Measurements from ENCODE around the gene EMILIN1. TPM values are rescaled to one million over a fixed set of nuclear protein-coding genes. Genes with fewer than 3 reads are reported as not detected.

Gene EMILIN1
- total and polyA plus RNA-seq, 10 of the 15 experiments (the other 5 are each of a cell fraction or from before 2014, with no cell fraction given): 0.01 to 2.3 (median 1.2) TPM; not detected in 2

GRCh38 chr2:27050996-27051901 is 27.2 kb upstream of the EMILIN1 start, which contains the start of gene AGBL5 (continued):
- peak; percentile 73 for TF ChIP-seq PKNOX1 (IDR thresholded peaks at IDR 0.05)
- no peak for TF ChIP-seq RAD21 (IDR thresholded peaks at IDR 0.05; ENCODE audit: insufficient read depth, low read depth, low read length)
- peak; percentile 70; the same call in 1 of the 2 replicates for TF ChIP-seq RUNX3 (IDR thresholded peaks at IDR 0.05; ENCODE audit: low read length)
- peak; percentile 84 for TF ChIP-seq SIN3A (IDR thresholded peaks at IDR 0.05; ENCODE audit: low read depth, low read length)
- TF ChIP-seq NR2C1 (IDR thresholded peaks at IDR 0.05): no peak
- no peak; a peak in 1 of 4 replicates for TF ChIP-seq EP300 (IDR thresholded peaks at IDR 0.05; ENCODE audit: borderline replicate concordance in 1 of 2, control insufficient read depth in 1 of 2, low read depth in 2 of 2, low read length in 2 of 2)
- TF ChIP-seq MEF2B (IDR thresholded peaks at IDR 0.05; ENCODE audit: partially characterized antibody, poor library complexity, severe bottlenecking): no peak
- no peak for TF ChIP-seq HDAC6 (IDR thresholded peaks at IDR 0.05; ENCODE audit: unreplicated experiment)
- TF ChIP-seq ATF3 (IDR thresholded peaks at IDR 0.05; ENCODE audit: borderline replicate concordance, extremely low read depth, low read depth, low read length): no peak
- TF ChIP-seq NR2F1 (conservative IDR thresholded peaks at IDR 0.05): no peak
- TF ChIP-seq RELB (IDR thresholded peaks at IDR 0.05; ENCODE audit: low read depth): peak; percentile 77
- peak; percentile 51 for TF ChIP-seq IRF4 (IDR thresholded peaks at IDR 0.05; ENCODE audit: low read depth, low read length)
- TF ChIP-seq HDAC2 (IDR thresholded peaks at IDR 0.05): no peak
- TF ChIP-seq SMAD1 (IDR thresholded peaks at IDR 0.05; ENCODE audit: low read depth, partially characterized antibody): no peak
- TF ChIP-seq ZBTB4 (CRISPR knock-in tag; IDR thresholded peaks at IDR 0.05): no peak
- peak; percentile 42 for TF ChIP-seq NFYA (IDR thresholded peaks at IDR 0.05; ENCODE audit: borderline replicate concordance, low read depth, low read length)
- TF ChIP-seq MEF2A (IDR thresholded peaks at IDR 0.05; ENCODE audit: insufficient read depth, low read depth, low read length): 0 out of 2 replicates have a peak, but pooled peaks have one; percentile 58
- no peak for TF ChIP-seq HCFC1 (IDR thresholded peaks at IDR 0.05; ENCODE audit: low read length)
- no peak for TF ChIP-seq USF1 (IDR thresholded peaks at IDR 0.05; ENCODE audit: borderline replicate concordance, extremely low read length, insufficient read depth, low read depth, low read length)
- no peak for TF ChIP-seq SUZ12 (IDR thresholded peaks at IDR 0.05; ENCODE audit: unreplicated experiment)
- no peak for TF ChIP-seq ZNF622 (IDR thresholded peaks at IDR 0.05)
- peak; percentile 54 for TF ChIP-seq CREB1 (IDR thresholded peaks at IDR 0.05; ENCODE audit: low read depth)

All from GM12878 (cell line).